Breast epithelium (tissue), 3 donors: ENCODE data around the gene USP32.

Experiments used
- POLR2A ChIP-seq: fragments of 450-650 bp; IDR thresholded peaks from one replicate; pipeline ENCODE4 v1.6.1; 2016; ENCODE audit warnings: antibody characterized with exemption, mild to moderate bottlenecking, moderate library complexity
- TF ChIP-seq, protein P1 (sequence below), 3 donors: fragments of 450-650 bp; IDR thresholded peaks; one replicate each; pipeline ENCODE4 v1.5.1; 2016 to 2017; ENCODE audit warnings: antibody characterized with exemption in 3 of 3, mild to moderate bottlenecking in 3 of 3, moderate library complexity in 3 of 3

DNA sequence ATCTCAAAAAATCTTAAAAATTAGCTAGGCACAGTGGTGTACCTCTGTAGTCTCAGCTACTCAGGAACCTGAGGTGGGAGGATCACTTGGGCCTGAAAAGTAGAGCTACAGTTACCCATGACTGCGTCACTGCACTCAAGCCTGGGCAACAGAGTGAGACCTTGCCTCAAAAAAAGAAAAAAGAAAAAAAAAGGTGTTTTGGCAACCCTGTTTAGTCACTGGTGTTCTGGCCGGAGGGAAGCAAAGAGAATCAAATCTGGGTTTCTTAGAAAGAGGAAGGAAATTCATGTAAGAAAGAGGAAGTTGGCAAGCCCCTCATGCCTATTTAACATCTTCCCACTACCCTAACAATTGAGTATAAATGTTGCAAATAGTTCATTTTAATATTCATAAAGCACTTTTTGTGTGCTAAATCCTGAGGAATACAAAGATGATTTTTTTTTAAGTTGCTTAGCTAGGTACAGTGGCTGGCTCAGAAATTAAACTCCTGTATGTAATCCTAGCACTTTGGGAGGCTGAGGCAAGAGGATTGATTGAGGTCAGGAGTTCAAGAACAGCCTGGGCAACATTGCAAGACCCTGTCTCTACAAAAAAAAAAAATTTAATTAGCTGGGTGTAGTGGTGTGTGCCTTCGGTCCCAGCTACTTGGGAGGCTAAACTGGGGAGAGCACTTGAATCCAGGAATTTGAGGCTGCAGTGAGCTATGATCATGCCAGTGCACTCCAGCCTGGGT lies 6.5 kb upstream of the USP32 start:
- TF ChIP-seq, protein P1, sequence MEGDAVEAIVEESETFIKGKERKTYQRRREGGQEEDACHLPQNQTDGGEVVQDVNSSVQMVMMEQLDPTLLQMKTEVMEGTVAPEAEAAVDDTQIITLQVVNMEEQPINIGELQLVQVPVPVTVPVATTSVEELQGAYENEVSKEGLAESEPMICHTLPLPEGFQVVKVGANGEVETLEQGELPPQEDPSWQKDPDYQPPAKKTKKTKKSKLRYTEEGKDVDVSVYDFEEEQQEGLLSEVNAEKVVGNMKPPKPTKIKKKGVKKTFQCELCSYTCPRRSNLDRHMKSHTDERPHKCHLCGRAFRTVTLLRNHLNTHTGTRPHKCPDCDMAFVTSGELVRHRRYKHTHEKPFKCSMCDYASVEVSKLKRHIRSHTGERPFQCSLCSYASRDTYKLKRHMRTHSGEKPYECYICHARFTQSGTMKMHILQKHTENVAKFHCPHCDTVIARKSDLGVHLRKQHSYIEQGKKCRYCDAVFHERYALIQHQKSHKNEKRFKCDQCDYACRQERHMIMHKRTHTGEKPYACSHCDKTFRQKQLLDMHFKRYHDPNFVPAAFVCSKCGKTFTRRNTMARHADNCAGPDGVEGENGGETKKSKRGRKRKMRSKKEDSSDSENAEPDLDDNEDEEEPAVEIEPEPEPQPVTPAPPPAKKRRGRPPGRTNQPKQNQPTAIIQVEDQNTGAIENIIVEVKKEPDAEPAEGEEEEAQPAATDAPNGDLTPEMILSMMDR (IDR thresholded peaks at IDR 0.05), result no peak
- no peak for TF ChIP-seq POLR2A
